Stimulated activated CD8-positive, alpha-beta memory T cell treated with anti-CD3 and anti-CD28 coated beads, Interleukin-15, amount 100 ng/mL, for 48 hours (primary cell): ENCODE results near the gene FADS3.

Source experiments
- DNase-seq, 2 donors: peaks; one replicate each; pipeline ENCODE4 v3.0.0-alpha.2; 2020; ENCODE audit warnings: low read depth in 2 of 2

Gene FADS3

GRCh38 chr11:61913699-61914395, 22.5 kb upstream of the FADS3 start:
- DNase-seq: no peak

- no peak for DNase-seq
These were observed 21.8 kb upstream of the FADS3 start for GRCh38 chr11:61912991-61913698.

GRCh38 chr11:61912530-61912898, 21.2 kb upstream of the FADS3 start:
- no peak for DNase-seq

GRCh38 chr11:61911701-61912529, 20.6 kb upstream of the FADS3 start:
- DNase-seq: no peak

- DNase-seq: no peak
These were observed 19.9 kb upstream of the FADS3 start for GRCh38 chr11:61911128-61911700.

- no peak for DNase-seq
These were observed 19.1 kb upstream of the FADS3 start for GRCh38 chr11:61910187-61911127.

- no peak for DNase-seq
These were observed 17.5 kb upstream of the FADS3 start for GRCh38 chr11:61908730-61909316.

- no peak for DNase-seq
These were observed 16.8 kb upstream of the FADS3 start for GRCh38 chr11:61907871-61908729.

- DNase-seq: no peak
These were observed 15.9 kb upstream of the FADS3 start for GRCh38 chr11:61907282-61907681.

GRCh38 chr11:61906522-61906909, 15.2 kb upstream of the FADS3 start:
- DNase-seq: no peak

GRCh38 chr11:61905801-61906521, 14.6 kb upstream of the FADS3 start:
- no peak for DNase-seq

- no peak for DNase-seq
These were observed 13.8 kb upstream of the FADS3 start for GRCh38 chr11:61905067-61905696.

GRCh38 chr11:61904539-61905048, 13.2 kb upstream of the FADS3 start:
- no peak for DNase-seq

GRCh38 chr11:61903845-61904244, 12.5 kb upstream of the FADS3 start:
- DNase-seq: no peak

GRCh38 chr11:61902313-61902712, 11.0 kb upstream of the FADS3 start:
- no peak for DNase-seq

GRCh38 chr11:61901397-61901796, 10.1 kb upstream of the FADS3 start:
- DNase-seq: no peak

- DNase-seq: no peak
These were observed 8.9 kb upstream of the FADS3 start for GRCh38 chr11:61900251-61900650.

- DNase-seq: peak; percentile 80 to 84
These were observed 7.9 kb upstream of the FADS3 start for GRCh38 chr11:61899146-61899841.
